Measurements from ENCODE around the gene PPBP. TPM values are rescaled to one million over a fixed set of nuclear protein-coding genes. Genes with fewer than 3 reads are reported as not detected.
"Not testable (repeated sequence)": the region's sequence is repeated elsewhere in the genome, so short reads cannot be mapped to it uniquely, and the experiment has no call there.

The PPBP gene
- total RNA-seq, 1 experiment from 2014 or later, result not detected

DNA sequence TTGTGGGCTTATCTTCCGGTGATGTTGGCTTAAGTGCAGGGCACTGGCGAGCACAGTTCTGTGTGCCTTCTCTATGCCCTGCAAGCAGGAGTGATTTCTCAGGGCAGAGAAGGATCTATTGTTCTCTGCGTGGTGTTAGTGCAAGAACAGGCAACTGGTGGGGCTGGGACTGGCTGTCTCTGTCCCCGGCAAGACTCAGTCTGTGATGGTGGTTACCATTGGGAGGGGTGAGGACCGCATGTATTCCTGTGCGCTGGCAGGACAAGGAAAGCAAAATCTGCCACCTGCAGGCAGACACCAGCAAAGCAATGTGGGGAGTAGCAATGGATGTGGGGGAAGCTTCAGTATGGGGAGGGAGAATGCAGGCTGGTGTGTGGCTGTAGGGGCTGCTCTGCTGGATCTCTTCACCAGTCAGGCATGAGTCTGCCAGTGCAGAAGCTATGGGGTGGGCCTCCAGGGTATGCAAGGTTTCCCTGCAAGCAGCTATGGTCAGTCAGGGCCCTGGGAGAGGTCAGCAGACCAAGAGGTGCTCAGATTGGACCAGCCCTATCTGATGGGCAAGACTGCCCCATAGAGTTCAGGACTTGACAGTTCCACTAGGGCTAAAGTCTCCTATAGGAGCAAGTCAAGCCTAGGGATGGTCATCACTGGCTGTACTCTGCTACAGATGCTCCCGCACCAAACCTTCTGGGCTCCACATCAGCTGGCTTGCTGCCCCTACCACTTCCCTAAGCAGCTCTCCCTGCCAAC lies 23.0 kb downstream of the PPBP start (continued):
- TF ChIP-seq, protein P1, sequence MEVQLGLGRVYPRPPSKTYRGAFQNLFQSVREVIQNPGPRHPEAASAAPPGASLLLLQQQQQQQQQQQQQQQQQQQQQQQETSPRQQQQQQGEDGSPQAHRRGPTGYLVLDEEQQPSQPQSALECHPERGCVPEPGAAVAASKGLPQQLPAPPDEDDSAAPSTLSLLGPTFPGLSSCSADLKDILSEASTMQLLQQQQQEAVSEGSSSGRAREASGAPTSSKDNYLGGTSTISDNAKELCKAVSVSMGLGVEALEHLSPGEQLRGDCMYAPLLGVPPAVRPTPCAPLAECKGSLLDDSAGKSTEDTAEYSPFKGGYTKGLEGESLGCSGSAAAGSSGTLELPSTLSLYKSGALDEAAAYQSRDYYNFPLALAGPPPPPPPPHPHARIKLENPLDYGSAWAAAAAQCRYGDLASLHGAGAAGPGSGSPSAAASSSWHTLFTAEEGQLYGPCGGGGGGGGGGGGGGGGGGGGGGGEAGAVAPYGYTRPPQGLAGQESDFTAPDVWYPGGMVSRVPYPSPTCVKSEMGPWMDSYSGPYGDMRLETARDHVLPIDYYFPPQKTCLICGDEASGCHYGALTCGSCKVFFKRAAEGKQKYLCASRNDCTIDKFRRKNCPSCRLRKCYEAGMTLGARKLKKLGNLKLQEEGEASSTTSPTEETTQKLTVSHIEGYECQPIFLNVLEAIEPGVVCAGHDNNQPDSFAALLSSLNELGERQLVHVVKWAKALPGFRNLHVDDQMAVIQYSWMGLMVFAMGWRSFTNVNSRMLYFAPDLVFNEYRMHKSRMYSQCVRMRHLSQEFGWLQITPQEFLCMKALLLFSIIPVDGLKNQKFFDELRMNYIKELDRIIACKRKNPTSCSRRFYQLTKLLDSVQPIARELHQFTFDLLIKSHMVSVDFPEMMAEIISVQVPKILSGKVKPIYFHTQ (CRISPR knock-in tag; IDR thresholded peaks at IDR 0.05), result no peak
- TF ChIP-seq, protein P2, sequence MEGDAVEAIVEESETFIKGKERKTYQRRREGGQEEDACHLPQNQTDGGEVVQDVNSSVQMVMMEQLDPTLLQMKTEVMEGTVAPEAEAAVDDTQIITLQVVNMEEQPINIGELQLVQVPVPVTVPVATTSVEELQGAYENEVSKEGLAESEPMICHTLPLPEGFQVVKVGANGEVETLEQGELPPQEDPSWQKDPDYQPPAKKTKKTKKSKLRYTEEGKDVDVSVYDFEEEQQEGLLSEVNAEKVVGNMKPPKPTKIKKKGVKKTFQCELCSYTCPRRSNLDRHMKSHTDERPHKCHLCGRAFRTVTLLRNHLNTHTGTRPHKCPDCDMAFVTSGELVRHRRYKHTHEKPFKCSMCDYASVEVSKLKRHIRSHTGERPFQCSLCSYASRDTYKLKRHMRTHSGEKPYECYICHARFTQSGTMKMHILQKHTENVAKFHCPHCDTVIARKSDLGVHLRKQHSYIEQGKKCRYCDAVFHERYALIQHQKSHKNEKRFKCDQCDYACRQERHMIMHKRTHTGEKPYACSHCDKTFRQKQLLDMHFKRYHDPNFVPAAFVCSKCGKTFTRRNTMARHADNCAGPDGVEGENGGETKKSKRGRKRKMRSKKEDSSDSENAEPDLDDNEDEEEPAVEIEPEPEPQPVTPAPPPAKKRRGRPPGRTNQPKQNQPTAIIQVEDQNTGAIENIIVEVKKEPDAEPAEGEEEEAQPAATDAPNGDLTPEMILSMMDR (IDR thresholded peaks at IDR 0.05), result peak; percentile 55
- TF ChIP-seq HMGA2 (CRISPR knock-in tag; IDR thresholded peaks at IDR 0.05) (no peak), ZNF416 (CRISPR knock-in tag; IDR thresholded peaks at IDR 0.05) (no peak)

DNA sequence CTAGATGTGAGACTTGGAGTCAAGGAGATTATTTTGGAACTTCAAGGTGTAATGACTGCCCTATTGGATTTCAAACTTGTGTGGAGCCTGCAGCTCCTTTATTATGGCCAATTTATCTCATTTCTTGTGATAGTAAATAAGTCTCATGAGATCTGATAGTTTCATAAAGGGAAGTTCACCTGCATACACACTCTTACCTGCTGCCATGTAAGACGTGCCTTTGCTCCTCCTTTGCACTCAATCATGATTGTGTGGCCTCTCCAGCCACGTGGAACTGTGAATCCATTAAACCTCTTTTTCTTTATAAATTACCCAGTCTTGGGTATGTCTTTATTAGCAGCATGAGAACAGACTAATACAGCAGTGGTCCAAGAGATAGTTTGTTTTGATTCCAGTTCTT lies 25.3 kb downstream of the PPBP start:
- CTCF ChIA-PET, result no interaction called here

DNA sequence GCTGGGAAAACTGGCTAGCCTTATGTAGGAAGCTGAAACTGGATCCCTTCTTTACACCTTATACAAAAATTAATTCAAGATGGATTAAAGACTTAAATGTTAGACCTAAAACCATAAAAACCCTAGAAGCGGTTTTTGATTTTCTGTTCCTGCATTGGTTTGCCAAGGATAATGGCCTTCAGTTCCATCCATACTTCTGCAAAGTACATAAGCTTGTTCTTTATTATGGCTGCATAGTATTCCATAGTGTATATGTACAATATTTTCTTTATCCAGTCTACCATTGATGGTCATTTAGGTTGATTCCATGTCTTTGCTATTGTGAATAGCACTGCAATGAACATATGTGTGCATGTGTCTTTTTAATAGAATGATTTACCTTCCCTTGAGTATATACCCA lies 28.9 kb downstream of the PPBP start:
- H3K27ac Mint-ChIP-seq; DNase-seq (ENCODE audit: low spot score); H3K27me3 Mint-ChIP-seq (ENCODE audit: low read depth); CTCF ChIA-PET; H3K4me1 Mint-ChIP-seq; POLR2A ChIA-PET; H3K4me3 Mint-ChIP-seq; ATAC-seq: not testable (repeated sequence)
- Mint-ChIP-seq H3K9me3 (peaks cover 73% of the 10 kb centered on the region), H3K36me3 (peaks cover 64% of the 10 kb centered on the region)

More for the DNA sequence above, 25.3 kb downstream of the PPBP start:
- peaks cover 53% of the 10 kb centered on the region for H3K9me3 Mint-ChIP-seq
- peaks cover 46% of the 10 kb centered on the region for H3K36me3 Mint-ChIP-seq
- no peak overlapping the region for H3K4me3 Mint-ChIP-seq
- ATAC-seq, result no peak
- no peak for TF ChIP-seq NR1H2 (CRISPR knock-in tag; IDR thresholded peaks at IDR 0.05)
- no peak for TF ChIP-seq EMX1 (CRISPR knock-in tag; IDR thresholded peaks at IDR 0.05)
- no peak for TF ChIP-seq GRHL2 (CRISPR knock-in tag; IDR thresholded peaks at IDR 0.05; ENCODE audit: insufficient replicate concordance, severe bottlenecking)
- no peak for TF ChIP-seq ESRRA (CRISPR knock-in tag; IDR thresholded peaks at IDR 0.05; ENCODE audit: borderline replicate concordance)
- no peak for TF ChIP-seq ZBTB21 (CRISPR knock-in tag; IDR thresholded peaks at IDR 0.05; ENCODE audit: borderline replicate concordance)
- TF ChIP-seq, protein P3, sequence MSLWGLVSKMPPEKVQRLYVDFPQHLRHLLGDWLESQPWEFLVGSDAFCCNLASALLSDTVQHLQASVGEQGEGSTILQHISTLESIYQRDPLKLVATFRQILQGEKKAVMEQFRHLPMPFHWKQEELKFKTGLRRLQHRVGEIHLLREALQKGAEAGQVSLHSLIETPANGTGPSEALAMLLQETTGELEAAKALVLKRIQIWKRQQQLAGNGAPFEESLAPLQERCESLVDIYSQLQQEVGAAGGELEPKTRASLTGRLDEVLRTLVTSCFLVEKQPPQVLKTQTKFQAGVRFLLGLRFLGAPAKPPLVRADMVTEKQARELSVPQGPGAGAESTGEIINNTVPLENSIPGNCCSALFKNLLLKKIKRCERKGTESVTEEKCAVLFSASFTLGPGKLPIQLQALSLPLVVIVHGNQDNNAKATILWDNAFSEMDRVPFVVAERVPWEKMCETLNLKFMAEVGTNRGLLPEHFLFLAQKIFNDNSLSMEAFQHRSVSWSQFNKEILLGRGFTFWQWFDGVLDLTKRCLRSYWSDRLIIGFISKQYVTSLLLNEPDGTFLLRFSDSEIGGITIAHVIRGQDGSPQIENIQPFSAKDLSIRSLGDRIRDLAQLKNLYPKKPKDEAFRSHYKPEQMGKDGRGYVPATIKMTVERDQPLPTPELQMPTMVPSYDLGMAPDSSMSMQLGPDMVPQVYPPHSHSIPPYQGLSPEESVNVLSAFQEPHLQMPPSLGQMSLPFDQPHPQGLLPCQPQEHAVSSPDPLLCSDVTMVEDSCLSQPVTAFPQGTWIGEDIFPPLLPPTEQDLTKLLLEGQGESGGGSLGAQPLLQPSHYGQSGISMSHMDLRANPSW (CRISPR knock-in tag; conservative IDR thresholded peaks at IDR 0.05; ENCODE audit: low read depth), result no peak
- TF ChIP-seq, protein P4, sequence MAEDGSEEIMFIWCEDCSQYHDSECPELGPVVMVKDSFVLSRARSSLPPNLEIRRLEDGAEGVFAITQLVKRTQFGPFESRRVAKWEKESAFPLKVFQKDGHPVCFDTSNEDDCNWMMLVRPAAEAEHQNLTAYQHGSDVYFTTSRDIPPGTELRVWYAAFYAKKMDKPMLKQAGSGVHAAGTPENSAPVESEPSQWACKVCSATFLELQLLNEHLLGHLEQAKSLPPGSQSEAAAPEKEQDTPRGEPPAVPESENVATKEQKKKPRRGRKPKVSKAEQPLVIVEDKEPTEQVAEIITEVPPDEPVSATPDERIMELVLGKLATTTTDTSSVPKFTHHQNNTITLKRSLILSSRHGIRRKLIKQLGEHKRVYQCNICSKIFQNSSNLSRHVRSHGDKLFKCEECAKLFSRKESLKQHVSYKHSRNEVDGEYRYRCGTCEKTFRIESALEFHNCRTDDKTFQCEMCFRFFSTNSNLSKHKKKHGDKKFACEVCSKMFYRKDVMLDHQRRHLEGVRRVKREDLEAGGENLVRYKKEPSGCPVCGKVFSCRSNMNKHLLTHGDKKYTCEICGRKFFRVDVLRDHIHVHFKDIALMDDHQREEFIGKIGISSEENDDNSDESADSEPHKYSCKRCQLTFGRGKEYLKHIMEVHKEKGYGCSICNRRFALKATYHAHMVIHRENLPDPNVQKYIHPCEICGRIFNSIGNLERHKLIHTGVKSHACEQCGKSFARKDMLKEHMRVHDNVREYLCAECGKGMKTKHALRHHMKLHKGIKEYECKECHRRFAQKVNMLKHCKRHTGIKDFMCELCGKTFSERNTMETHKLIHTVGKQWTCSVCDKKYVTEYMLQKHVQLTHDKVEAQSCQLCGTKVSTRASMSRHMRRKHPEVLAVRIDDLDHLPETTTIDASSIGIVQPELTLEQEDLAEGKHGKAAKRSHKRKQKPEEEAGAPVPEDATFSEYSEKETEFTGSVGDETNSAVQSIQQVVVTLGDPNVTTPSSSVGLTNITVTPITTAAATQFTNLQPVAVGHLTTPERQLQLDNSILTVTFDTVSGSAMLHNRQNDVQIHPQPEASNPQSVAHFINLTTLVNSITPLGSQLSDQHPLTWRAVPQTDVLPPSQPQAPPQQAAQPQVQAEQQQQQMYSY (CRISPR knock-in tag; IDR thresholded peaks at IDR 0.05), result no peak
- POLR2A ChIA-PET, result no interaction called here
- DNase-seq (ENCODE audit: low spot score), result no peak
- peaks cover 3% of the 10 kb centered on the region for H3K4me1 Mint-ChIP-seq
- H3K27me3 Mint-ChIP-seq (ENCODE audit: low read depth), result peaks cover 6% of the 10 kb centered on the region
- no peak overlapping the region for H3K27ac Mint-ChIP-seq
